Caco-2 (cell line): ENCODE measurements around the gene SLC34A3. TPM values are rescaled to one million over a fixed set of nuclear protein-coding genes. Genes with fewer than 3 reads are reported as not detected.

Experiments
- BruUV-seq: library from RNA; stranded (reverse); fragments of 400-500 nt; replicated peaks from 2 replicates; lab custom pipeline; 2021; lab: Mats Ljungman, UMichigan
- CTCF ChIA-PET: fragments of 300-600 bp; sonication (Branson Sonifier 250); formaldehyde crosslinking; loops from one replicate; lab custom pipeline; 2022; ENCODE audit warnings: antibody characterized with exemption; lab: Charles Lee
- POLR2A ChIA-PET: fragments of 300-600 bp; sonication (Branson Sonifier 250); formaldehyde crosslinking; loops from one replicate; lab custom pipeline; 2022; ENCODE audit warnings: antibody characterized with exemption; lab: Charles Lee
- DNase-seq, 2 experiments: peaks; one replicate each; pipeline versions ENCODE4 v3.0.0 to v3.0.0-alpha.2; 2020 to 2022
- H3K27me3 ChIP-seq: replicated peaks from 2 replicates; pipeline ENCODE4 v1.6.0; 2011; ENCODE audit warnings: low read length; ENCODE audit not compliant: control insufficient read depth, insufficient read depth
- H3K36me3 ChIP-seq: 2 replicates; pipeline ENCODE4 v1.5.1; 2011; ENCODE audit warnings: low read length; ENCODE audit not compliant: control insufficient read depth, insufficient read depth
- H3K4me1 ChIP-seq: fragments of 250-450 bp; sonication (Bioruptor Pico); 2 replicates; pipeline ENCODE4 v1.5.1; 2020; ENCODE audit warnings: mild to moderate bottlenecking
- H3K4me3 ChIP-seq: 2 replicates; pipeline ENCODE4 v1.5.1; 2011; ENCODE audit warnings: low read depth, mild to moderate bottlenecking, control low read depth, low read length
- H3K9me3 ChIP-seq: fragments of 250-450 bp; sonication (Bioruptor Pico); 2 replicates; pipeline ENCODE4 v1.5.1; 2020; ENCODE audit warnings: mild to moderate bottlenecking, moderate library complexity
- H3K27ac Mint-ChIP-seq: one replicate; pipeline ENCODE4 v1.8.0; 2022; ENCODE audit warnings: mixed read lengths; ENCODE audit not compliant: unreplicated experiment
- H3K27me3 Mint-ChIP-seq: one replicate; pipeline ENCODE4 v1.8.0; 2022; ENCODE audit warnings: mixed read lengths; ENCODE audit not compliant: insufficient read depth, unreplicated experiment
- H3K36me3 Mint-ChIP-seq: one replicate; pipeline ENCODE4 v1.8.0; 2022; ENCODE audit warnings: mild to moderate bottlenecking, mixed read lengths; ENCODE audit not compliant: insufficient read depth, unreplicated experiment
- H3K4me1 Mint-ChIP-seq: one replicate; pipeline ENCODE4 v1.8.0; 2022; ENCODE audit warnings: low read depth, mixed read lengths; ENCODE audit not compliant: unreplicated experiment
- H3K4me3 Mint-ChIP-seq: one replicate; pipeline ENCODE4 v1.8.0; 2022; ENCODE audit warnings: mild to moderate bottlenecking, moderate library complexity, mixed read lengths; ENCODE audit not compliant: unreplicated experiment
- H3K9me3 Mint-ChIP-seq: one replicate; pipeline ENCODE4 v1.8.0; 2022; ENCODE audit warnings: mixed read lengths; ENCODE audit not compliant: unreplicated experiment
- intact Hi-C: fragments of 100-400 bp; cut with micrococcal nuclease; formaldehyde crosslinking; loops from one replicate; pipeline ENCODE4 v1.10.0; 2022; ENCODE audit not compliant: unreplicated experiment
- total RNA-seq: library from RNA; stranded (reverse); gene quantifications from 2 replicates; pipeline ENCODE4 v1.2.3, GENCODE V29; 2022
- TF ChIP-seq, protein P1 (sequence below), 2 experiments: fragments of 200-600 bp in 1 of 2; IDR thresholded peaks; 1 replicate in 1 of 2; 2 replicates in 1 of 2; pipeline versions ENCODE4 v1.5.1 to v1.8.0; 2011 to 2022; ENCODE audit warnings: antibody characterized with exemption in 1 of 2, control low read depth in 1 of 2, inconsistent platforms in 1 of 2, low read depth in 1 of 2, low read length in 1 of 2, mild to moderate bottlenecking in 1 of 2, moderate library complexity in 1 of 2; ENCODE audit not compliant: insufficient read depth in 1 of 2, severe bottlenecking in 1 of 2, unreplicated experiment in 1 of 2

The SLC34A3 gene
- total RNA-seq, 1 experiment from 2014 or later: not detected

DNA sequence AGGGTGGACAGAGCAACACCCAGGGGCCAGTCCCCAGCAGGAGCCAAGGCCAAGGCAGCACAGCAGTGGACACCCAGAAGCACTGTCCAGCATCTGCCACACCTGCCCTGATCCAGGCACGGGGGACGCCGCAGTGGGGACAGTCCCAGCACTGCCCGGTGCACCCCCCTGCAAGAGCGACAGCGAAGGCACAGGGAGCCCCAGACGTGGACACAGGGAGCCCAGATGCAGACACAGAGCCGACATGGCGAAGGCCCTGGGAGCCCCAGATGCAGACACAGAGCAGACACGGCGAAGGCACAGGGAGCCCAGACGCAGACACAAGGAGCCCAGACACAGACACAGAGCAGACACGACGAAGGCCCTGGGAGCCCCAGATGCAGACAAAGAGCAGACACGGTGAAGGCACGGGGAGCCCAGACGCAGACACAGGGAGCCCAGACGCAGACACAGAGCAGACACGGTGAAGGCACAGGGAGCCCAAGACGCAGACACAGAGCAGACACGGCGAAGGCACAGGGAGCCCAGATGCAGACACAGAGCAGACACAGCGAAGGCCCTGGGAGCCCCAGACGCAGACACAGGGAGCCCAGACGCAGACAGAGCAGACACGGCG lies 46.6 kb upstream of the SLC34A3 start:
- H3K27me3 Mint-ChIP-seq: no peaks in the 10 kb centered on the region
- peaks cover 13% of the 10 kb centered on the region for H3K4me1 Mint-ChIP-seq
- CTCF ChIA-PET: no interaction called here
- no peak for DNase-seq
- Histone ChIP-seq H3K4me3 (no peak overlapping the region), H3K36me3 (peaks cover 2% of the 10 kb centered on the region), H3K4me1 (peaks cover 7% of the 10 kb centered on the region; the same call in 1 of the 2 replicates), H3K27me3 (no peaks in the 10 kb centered on the region), H3K9me3 (no peaks in the 10 kb centered on the region)
- peaks cover 45% of the 10 kb centered on the region for H3K36me3 Mint-ChIP-seq
- no peak overlapping the region for H3K4me3 Mint-ChIP-seq
- H3K9me3 Mint-ChIP-seq: no peaks in the 10 kb centered on the region
- no peak overlapping the region for H3K27ac Mint-ChIP-seq
- intact Hi-C loops: no loop called here
- TF ChIP-seq, protein P1, sequence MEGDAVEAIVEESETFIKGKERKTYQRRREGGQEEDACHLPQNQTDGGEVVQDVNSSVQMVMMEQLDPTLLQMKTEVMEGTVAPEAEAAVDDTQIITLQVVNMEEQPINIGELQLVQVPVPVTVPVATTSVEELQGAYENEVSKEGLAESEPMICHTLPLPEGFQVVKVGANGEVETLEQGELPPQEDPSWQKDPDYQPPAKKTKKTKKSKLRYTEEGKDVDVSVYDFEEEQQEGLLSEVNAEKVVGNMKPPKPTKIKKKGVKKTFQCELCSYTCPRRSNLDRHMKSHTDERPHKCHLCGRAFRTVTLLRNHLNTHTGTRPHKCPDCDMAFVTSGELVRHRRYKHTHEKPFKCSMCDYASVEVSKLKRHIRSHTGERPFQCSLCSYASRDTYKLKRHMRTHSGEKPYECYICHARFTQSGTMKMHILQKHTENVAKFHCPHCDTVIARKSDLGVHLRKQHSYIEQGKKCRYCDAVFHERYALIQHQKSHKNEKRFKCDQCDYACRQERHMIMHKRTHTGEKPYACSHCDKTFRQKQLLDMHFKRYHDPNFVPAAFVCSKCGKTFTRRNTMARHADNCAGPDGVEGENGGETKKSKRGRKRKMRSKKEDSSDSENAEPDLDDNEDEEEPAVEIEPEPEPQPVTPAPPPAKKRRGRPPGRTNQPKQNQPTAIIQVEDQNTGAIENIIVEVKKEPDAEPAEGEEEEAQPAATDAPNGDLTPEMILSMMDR (IDR thresholded peaks at IDR 0.05; ENCODE audit: insufficient read depth in 1 of 2, low read depth in 1 of 2, low read length in 1 of 2, severe bottlenecking in 1 of 2, unreplicated experiment in 1 of 2): no peak
- BruUV-seq: no TSS peak
- POLR2A ChIA-PET: no interaction called here

DNA sequence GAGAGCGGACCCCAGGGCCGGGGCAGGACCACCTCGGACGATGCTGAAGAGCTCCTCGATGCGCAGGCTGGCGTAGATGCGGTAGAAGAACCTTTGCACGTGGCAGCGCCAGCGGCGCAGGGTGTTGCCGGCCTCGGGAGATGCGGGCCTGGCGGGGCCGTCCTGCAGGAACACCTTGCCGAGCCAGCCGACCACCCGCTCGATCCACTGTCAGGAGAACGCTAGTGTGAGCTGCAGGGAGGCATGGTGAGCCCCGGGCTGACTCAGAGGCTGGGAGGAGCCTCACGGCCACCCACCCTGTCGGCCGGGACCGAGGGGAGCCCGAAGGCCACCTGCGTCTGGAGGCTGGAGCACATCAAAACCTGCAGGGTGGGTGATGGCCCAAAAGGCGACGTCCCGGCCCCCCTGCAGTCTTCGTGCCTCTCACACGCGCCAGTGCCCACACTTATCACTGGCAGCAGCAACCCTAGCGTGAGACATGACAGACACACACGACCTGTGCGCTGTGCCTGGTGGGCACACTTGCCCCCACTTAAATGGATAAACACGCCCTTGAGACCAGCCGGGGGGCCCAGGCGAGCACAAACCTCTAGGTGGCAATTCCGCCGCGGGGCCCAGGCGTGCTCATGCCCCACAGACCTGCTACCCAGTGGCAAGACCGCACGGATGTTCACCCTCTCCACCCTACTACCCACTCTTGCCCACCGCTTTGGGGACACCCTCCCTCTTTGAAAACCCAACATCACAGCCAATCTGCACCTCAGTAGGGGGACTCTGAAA lies 45.6 kb upstream of the SLC34A3 start:
- CTCF ChIA-PET: no interaction called here
- no peak overlapping the region for H3K27ac Mint-ChIP-seq
- Histone ChIP-seq H3K9me3 (no peaks in the 10 kb centered on the region), H3K27me3 (no peaks in the 10 kb centered on the region), H3K4me3 (no peak overlapping the region), H3K36me3 (peaks cover 2% of the 10 kb centered on the region), H3K4me1 (peaks cover 14% of the 10 kb centered on the region)
- H3K9me3 Mint-ChIP-seq: no peaks in the 10 kb centered on the region
- H3K27me3 Mint-ChIP-seq: no peaks in the 10 kb centered on the region
- H3K4me3 Mint-ChIP-seq: no peak overlapping the region
- POLR2A ChIA-PET: no interaction called here
- no TSS peak for BruUV-seq
- intact Hi-C loops: no loop called here
- TF ChIP-seq, protein P1 (IDR thresholded peaks at IDR 0.05; ENCODE audit: insufficient read depth in 1 of 2, low read depth in 1 of 2, low read length in 1 of 2, severe bottlenecking in 1 of 2, unreplicated experiment in 1 of 2): no peak
- peaks cover 43% of the 10 kb centered on the region for H3K36me3 Mint-ChIP-seq
- H3K4me1 Mint-ChIP-seq: peaks cover 13% of the 10 kb centered on the region
- DNase-seq: no peak

DNA sequence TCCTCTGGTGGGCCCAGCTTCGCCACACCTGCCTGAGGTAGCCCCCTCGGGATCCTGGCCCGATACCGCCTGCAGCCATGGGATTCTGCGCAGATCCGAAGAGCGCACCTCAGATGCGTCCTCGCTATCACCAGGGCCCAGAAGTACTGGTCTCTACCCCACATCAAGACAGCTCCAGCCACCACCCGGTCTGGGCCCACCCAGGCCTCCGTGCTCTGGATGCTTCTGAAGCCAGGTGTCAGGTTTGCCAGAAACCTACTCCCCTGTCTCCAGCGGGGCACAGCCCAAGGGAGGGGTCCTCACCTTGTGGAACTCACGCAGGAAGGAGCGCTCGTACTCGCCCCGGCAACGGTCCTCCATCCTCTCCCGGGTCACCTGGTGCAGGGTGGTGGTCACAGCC lies 44.8 kb upstream of the SLC34A3 start:
- peaks cover 2% of the 10 kb centered on the region for H3K36me3 ChIP-seq

More for the DNA sequence above, 44.8 kb upstream of the SLC34A3 start:
- no peak overlapping the region for H3K4me3 Mint-ChIP-seq
- H3K4me1 Mint-ChIP-seq: peaks cover 19% of the 10 kb centered on the region
- H3K36me3 Mint-ChIP-seq: peaks cover 51% of the 10 kb centered on the region
- no peaks in the 10 kb centered on the region for H3K27me3 Mint-ChIP-seq
- H3K9me3 ChIP-seq: no peaks in the 10 kb centered on the region
- BruUV-seq: no TSS peak
- POLR2A ChIA-PET: no interaction called here
- DNase-seq: no peak
- H3K4me3 ChIP-seq: no peak overlapping the region
- no peaks in the 10 kb centered on the region for H3K27me3 ChIP-seq
- peaks cover 16% of the 10 kb centered on the region for H3K4me1 ChIP-seq
- CTCF ChIA-PET: no interaction called here
- intact Hi-C loops: no loop called here
- H3K27ac Mint-ChIP-seq: no peak overlapping the region
- TF ChIP-seq, protein P1 (IDR thresholded peaks at IDR 0.05; ENCODE audit: insufficient read depth in 1 of 2, low read depth in 1 of 2, low read length in 1 of 2, severe bottlenecking in 1 of 2, unreplicated experiment in 1 of 2): no peak
- H3K9me3 Mint-ChIP-seq: no peaks in the 10 kb centered on the region
